SJCRH30 (cell line): ENCODE results near the gene CNPY1. TPM values are rescaled to one million over a fixed set of nuclear protein-coding genes. Genes with fewer than 3 reads are reported as not detected.

Source experiments
- DNase-seq, 2 experiments: peaks; one replicate each; pipeline ENCODE4 v3.0.0-alpha.2; 2015 to 2020
- H3K27ac ChIP-seq: fragments of 250-450 bp; sonication (Bioruptor Pico); 2 replicates; pipeline ENCODE4 v1.5.1; 2020; ENCODE audit warnings: mild to moderate bottlenecking, moderate library complexity
- H3K27me3 ChIP-seq: fragments of 250-450 bp; sonication (Bioruptor Pico); 2 replicates; pipeline ENCODE4 v1.5.1; 2020; ENCODE audit warnings: mild to moderate bottlenecking, moderate library complexity
- H3K36me3 ChIP-seq: fragments of 250-450 bp; sonication (Bioruptor Pico); 2 replicates; pipeline ENCODE4 v1.5.1; 2020; ENCODE audit warnings: mild to moderate bottlenecking, moderate library complexity
- H3K4me1 ChIP-seq: fragments of 250-450 bp; sonication (Bioruptor Pico); 2 replicates; pipeline ENCODE4 v1.5.1; 2020; ENCODE audit warnings: mild to moderate bottlenecking, moderate library complexity
- H3K4me3 ChIP-seq: fragments of 250-450 bp; sonication (Bioruptor Pico); 2 replicates; pipeline ENCODE4 v1.5.1; 2020; ENCODE audit warnings: mild to moderate bottlenecking, moderate library complexity
- H3K9me3 ChIP-seq: fragments of 250-450 bp; sonication (Bioruptor Pico); replicated peaks from 2 replicates; pipeline ENCODE4 v1.5.1; 2020; ENCODE audit warnings: mild to moderate bottlenecking, moderate library complexity
- total RNA-seq: library from RNA; depleted of rRNA; stranded (reverse); fragments of >200 nt; shearing (Covaris generic); gene quantifications from 2 replicates; pipeline ENCODE4 v1.2.3, GENCODE V29; 2014

Gene CNPY1
- total RNA-seq, 1 experiment from 2014 or later, result not detected

DNA sequence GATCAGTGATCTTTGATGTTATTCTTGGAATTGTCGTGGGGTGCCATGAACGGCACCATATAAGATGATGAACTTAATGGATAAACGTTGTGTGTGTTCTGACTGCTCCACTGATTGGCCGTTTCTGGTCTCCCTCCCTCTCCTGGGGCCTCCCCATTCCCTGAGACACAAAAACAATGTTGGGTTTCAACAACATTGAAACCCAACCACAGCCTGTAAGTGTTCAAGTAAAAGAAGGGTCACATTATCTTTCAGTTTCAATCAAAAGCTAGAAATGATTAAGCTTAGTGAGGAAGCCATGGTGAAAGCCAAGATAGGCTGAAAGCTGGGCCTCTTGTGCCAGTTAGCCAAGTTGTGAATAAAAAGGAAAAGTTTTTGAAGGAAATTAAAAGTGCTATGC, 68.9 kb downstream of the CNPY1 start:
- Histone ChIP-seq H3K4me1 (no peaks in the 10 kb centered on the region; the same call in 1 of the 2 replicates), H3K36me3 (no peaks in the 10 kb centered on the region), H3K27me3 (no peaks in the 10 kb centered on the region), H3K9me3 (no peaks in the 10 kb centered on the region), H3K4me3 (no peak overlapping the region), H3K27ac (no peak overlapping the region)
- DNase-seq, result no peak

DNA sequence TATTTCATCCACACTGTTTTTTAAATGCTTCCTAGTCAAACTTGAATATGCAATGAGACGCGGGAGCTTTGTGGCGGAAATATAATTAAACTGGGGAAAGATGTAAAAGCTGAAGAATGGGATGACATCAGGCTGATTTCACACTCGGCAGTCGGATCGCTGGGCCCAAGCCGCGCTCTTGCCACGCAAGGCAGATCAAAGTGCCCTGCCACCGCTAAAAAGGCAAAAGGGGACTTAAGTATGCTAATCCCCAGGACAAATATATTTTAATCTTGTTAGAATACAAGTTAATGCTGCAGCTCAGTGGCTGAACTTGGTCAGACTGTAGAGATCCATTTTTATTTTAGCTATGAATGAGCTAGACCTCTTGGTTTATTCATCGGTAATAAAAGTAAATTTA, 74.6 kb downstream of the CNPY1 start:
- Histone ChIP-seq H3K36me3 (no peaks in the 10 kb centered on the region), H3K4me1 (peaks cover 13% of the 10 kb centered on the region), H3K27me3 (0 out of 2 replicates have a peak, but pooled peaks cover 3% of the 10 kb centered on the region), H3K9me3 (no peaks in the 10 kb centered on the region), H3K27ac (no peak overlapping the region), H3K4me3 (no peak overlapping the region)
- DNase-seq, result no peak

GRCh38 chr7:155470686-155471638, 75.4 kb downstream of the CNPY1 start:
- peaks cover 13% of the 10 kb centered on the region for H3K4me1 ChIP-seq
- 0 out of 2 replicates have a peak, but pooled peaks cover 3% of the 10 kb centered on the region for H3K27me3 ChIP-seq
- no peak for DNase-seq
- H3K36me3 ChIP-seq, result no peaks in the 10 kb centered on the region
- no peaks in the 10 kb centered on the region for H3K9me3 ChIP-seq
- no peak overlapping the region for H3K27ac ChIP-seq
- no peak overlapping the region for H3K4me3 ChIP-seq

DNA sequence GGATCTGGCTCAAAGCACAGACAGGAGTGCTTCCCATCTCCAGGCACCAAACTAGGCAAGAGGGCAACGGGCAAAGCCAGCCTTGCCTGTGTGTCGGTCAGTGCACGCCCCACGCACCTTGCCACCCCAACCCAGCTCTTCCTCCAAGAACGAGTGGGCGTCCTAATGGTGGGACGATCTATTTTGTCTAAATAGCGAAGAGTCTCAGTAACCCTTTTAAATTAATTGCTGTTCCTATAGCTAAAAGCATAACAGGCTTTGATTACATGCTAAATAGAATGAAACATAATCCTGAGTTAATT, 76.2 kb downstream of the CNPY1 start:
- Histone ChIP-seq H3K4me3 (no peak overlapping the region), H3K27me3 (0 out of 2 replicates have a peak, but pooled peaks cover 3% of the 10 kb centered on the region), H3K27ac (no peak overlapping the region), H3K36me3 (no peaks in the 10 kb centered on the region), H3K4me1 (peaks cover 13% of the 10 kb centered on the region), H3K9me3 (no peaks in the 10 kb centered on the region)
- DNase-seq, result no peak

DNA sequence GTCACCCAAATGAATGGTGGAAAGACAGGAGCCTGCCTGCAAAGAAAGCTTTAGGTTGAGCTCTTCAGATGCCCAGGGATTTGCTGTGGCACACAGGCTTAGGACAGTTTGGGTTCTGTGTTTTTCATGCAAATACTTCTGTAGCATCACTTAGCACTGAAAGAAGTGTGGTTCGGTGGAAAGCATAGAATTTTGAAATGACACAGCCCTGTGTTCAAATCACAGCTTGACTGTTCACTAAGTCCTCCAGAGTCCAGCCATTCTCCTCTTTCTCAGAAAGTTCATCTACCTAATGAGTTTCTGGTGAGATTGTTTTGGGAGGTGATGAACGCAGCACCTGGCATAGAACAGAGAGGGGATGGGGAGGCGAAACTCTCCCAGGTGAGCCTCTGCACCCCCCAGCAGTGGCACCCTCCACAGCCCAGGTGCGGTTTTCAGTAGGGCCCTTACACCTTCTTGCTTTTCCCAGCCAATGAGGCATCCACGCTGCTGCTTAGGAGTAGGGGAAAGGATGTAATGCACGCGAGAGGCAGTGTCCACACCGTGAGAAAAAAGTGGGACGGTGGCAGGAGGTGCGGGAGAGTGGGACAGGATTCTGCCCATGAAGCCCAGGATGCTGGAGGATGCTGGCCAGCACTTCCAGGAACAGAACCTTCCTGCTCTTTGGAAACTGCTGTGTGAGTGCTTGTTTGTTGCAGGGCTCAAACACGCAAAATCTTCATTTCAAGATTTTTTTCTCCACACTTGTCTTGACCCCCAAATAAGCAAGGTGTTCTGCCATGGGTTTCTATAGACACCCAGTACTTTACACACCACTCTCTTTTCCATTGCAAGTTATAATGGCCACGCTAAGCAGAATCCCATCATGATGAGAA, 76.8 kb downstream of the CNPY1 start:
- no peak for DNase-seq
- no peak overlapping the region for H3K27ac ChIP-seq
- H3K4me1 ChIP-seq, result peaks cover 13% of the 10 kb centered on the region
- no peak overlapping the region for H3K4me3 ChIP-seq
- H3K27me3 ChIP-seq, result 0 out of 2 replicates have a peak, but pooled peaks cover 3% of the 10 kb centered on the region
- no peaks in the 10 kb centered on the region for H3K36me3 ChIP-seq
- no peaks in the 10 kb centered on the region for H3K9me3 ChIP-seq

DNA sequence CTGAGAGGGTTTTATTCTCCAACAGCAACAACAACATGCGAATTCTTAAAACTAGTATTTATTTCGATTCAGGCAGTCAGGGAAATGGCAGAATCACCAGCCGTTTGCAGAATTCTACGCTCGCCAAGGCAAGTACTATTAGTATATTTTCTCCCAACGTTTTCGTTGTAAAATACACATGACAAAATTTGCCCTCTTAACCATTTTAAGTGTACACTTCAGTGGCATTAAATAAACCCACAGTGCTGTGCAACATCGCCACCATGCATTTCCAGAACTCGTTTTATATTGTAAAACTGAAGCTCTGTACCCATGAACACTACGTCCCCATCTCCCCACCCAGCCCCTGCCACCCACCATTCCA, 77.6 kb downstream of the CNPY1 start:
- Histone ChIP-seq H3K4me3 (no peak overlapping the region), H3K9me3 (no peaks in the 10 kb centered on the region), H3K4me1 (peaks cover 13% of the 10 kb centered on the region), H3K27me3 (0 out of 2 replicates have a peak, but pooled peaks cover 3% of the 10 kb centered on the region), H3K27ac (no peak overlapping the region), H3K36me3 (no peaks in the 10 kb centered on the region)
- DNase-seq, result no peak

- Histone ChIP-seq H3K27me3 (0 out of 2 replicates have a peak, but pooled peaks cover 3% of the 10 kb centered on the region), H3K4me1 (peaks cover 13% of the 10 kb centered on the region), H3K4me3 (no peak overlapping the region), H3K9me3 (no peaks in the 10 kb centered on the region), H3K27ac (no peak overlapping the region), H3K36me3 (no peaks in the 10 kb centered on the region)
- DNase-seq, result no peak
These were observed 78.2 kb downstream of the CNPY1 start for GRCh38 chr7:155467846-155468784.

GRCh38 chr7:155466814-155467733, 79.3 kb downstream of the CNPY1 start:
- Histone ChIP-seq H3K36me3 (no peaks in the 10 kb centered on the region), H3K27me3 (0 out of 2 replicates have a peak, but pooled peaks cover 3% of the 10 kb centered on the region), H3K4me3 (no peak overlapping the region), H3K27ac (no peak overlapping the region), H3K9me3 (no peaks in the 10 kb centered on the region), H3K4me1 (peaks cover 9% of the 10 kb centered on the region)
- no peak for DNase-seq

DNA sequence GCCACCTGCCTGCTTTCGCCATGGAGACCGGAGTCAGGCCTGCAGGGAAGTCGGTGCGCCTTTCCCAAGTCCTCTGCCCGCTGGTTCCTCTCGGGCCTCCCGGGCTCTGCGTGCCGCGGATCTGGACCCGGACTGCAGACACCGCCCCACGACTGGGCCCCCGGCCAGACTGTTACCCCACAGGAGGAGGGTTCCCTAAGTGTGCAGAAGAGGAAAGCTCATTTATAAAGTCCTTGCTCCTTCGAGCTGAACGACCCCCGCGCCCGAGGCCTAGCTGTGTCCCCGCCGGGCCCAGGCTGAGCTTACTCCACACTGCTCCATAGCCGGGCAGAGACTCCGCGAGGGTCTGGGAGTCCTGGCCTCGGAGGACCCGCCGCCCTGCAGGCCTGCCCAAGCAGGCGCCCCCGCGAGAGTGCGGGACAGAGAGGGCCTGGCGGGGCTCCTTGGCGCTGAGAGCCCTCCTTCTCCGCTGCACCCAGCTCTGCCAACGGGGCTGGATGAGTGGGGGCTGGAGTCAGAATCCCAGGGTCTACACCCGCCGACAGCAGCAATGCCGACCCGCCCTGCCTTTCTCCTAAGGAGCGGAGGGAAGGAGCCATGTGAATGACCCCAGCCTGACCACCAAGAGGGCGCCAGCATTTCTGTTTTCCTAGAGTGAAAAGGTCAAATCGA, 80.1 kb downstream of the CNPY1 start:
- H3K27me3 ChIP-seq, result no peaks in the 10 kb centered on the region

DNA sequence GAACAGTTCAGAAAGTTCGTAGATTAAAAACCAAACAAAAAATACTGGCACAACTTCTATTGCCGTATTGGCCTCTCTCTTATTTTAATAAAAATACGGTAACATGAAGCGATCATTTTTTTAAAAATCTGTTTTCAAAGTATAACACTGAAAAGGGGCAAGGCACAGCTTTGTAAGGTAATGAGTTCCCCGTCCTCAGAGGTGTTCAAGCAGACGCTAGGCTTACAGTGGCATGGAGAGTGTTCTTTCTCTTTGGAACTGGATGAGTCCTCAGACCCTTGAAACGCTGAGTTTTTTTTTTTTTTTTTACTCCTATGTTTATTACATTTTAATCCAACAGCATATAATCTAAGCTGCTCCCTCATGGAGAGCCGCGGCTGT, 80.6 kb downstream of the CNPY1 start:
- no peak overlapping the region for H3K4me3 ChIP-seq
- DNase-seq, result no peak
- H3K36me3 ChIP-seq, result no peaks in the 10 kb centered on the region
- no peaks in the 10 kb centered on the region for H3K9me3 ChIP-seq
- H3K27ac ChIP-seq, result no peak overlapping the region
- no peaks in the 10 kb centered on the region for H3K27me3 ChIP-seq
- H3K4me1 ChIP-seq, result no peaks in the 10 kb centered on the region

More for the DNA sequence above, 80.1 kb downstream of the CNPY1 start:
- Histone ChIP-seq H3K9me3 (no peaks in the 10 kb centered on the region), H3K27ac (no peak overlapping the region), H3K4me3 (no peak overlapping the region), H3K36me3 (no peaks in the 10 kb centered on the region), H3K4me1 (peaks cover 2% of the 10 kb centered on the region; the same call in 1 of the 2 replicates)
- DNase-seq, result no peak

- Histone ChIP-seq H3K36me3 (no peaks in the 10 kb centered on the region), H3K27ac (no peak overlapping the region), H3K4me3 (no peak overlapping the region), H3K9me3 (no peaks in the 10 kb centered on the region), H3K4me1 (no peaks in the 10 kb centered on the region), H3K27me3 (no peaks in the 10 kb centered on the region)
- no peak for DNase-seq
These were observed 81.2 kb downstream of the CNPY1 start for GRCh38 chr7:155464948-155465739.

DNA sequence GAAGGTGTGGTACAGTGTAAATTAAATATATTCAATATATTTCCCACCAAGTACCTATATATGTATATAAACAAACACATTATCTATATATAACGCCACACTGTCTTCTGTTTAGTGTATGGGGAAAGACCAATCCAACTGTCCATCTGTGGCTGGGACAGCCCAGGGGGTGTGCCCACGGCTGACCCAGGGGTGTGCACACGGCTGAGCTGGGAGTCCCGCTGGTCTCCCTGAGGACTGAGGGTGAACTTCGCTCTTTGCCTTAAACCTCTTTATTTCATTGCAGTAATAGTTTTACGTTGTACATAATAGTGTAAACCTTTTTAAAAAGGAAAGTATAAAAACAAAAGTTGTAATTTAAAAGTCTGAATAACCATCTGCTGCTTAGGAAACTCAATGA, 82.2 kb downstream of the CNPY1 start:
- DNase-seq, result no peak
- no peaks in the 10 kb centered on the region for H3K4me1 ChIP-seq
- no peaks in the 10 kb centered on the region for H3K27me3 ChIP-seq
- H3K27ac ChIP-seq, result no peak overlapping the region
- no peak overlapping the region for H3K4me3 ChIP-seq
- no peaks in the 10 kb centered on the region for H3K36me3 ChIP-seq
- no peaks in the 10 kb centered on the region for H3K9me3 ChIP-seq
